A549 (cell line): Measurements from ENCODE around the gene TECPR2. TPM values are rescaled to one million over a fixed set of nuclear protein-coding genes. Genes with fewer than 3 reads are reported as not detected.

ENCODE experiments used
- ATAC-seq, 2 experiments: fragments of 200-7000 bp in 1 of 2; fragments of >200 bp in 1 of 2; cut with Nextera tagmentation in 1 of 2; cut with Tn5 transposase in 1 of 2; 3 replicates each; pipeline versions ENCODE4 v1.8.0 to v1.9.1; 2018 to 2020; ENCODE audit warnings: mild to moderate bottlenecking in 1 of 2, moderate library complexity in 1 of 2
- CTCF ChIA-PET: fragments of 300-600 bp; sonication (Branson Sonifier 250); formaldehyde crosslinking; extraction: SDS; loops from one replicate; lab custom pipeline; 2021; ENCODE audit warnings: antibody characterized with exemption, inconsistent platforms; lab: Yijun Ruan, JAX
- POLR2A ChIA-PET: fragments of 350-600 bp; formaldehyde crosslinking; extraction: SDS; loops from one replicate; lab custom pipeline; 2021; ENCODE audit warnings: antibody characterized with exemption, inconsistent platforms; lab: Yijun Ruan, JAX
- DNase-seq, 2 experiments: peaks; one replicate each; pipeline versions ENCODE4 v3.0.0 to v3.0.0-alpha.2; 2011 to 2016; ENCODE audit warnings: low read depth in 1 of 2, low spot score in 1 of 2
- FAIRE-seq: peaks from 2 replicates; lab custom pipeline; 2011; peaks lifted over from hg19 to GRCh38; lab: Jason Lieb, UNC
- H3K27ac ChIP-seq, 2 experiments: fragments of >200 bp; sonication (Bioruptor Twin); formaldehyde crosslinking; 3 replicates each; pipeline ENCODE4 v1.5.1; 2016 to 2017
- H3K4me1 ChIP-seq: fragments of >200 bp; sonication (Bioruptor Twin); formaldehyde crosslinking; 3 replicates; pipeline ENCODE4 v1.6.1; 2016
- H3K4me2 ChIP-seq: fragments of >200 bp; sonication (Bioruptor Twin); formaldehyde crosslinking; 3 replicates; pipeline ENCODE4 v1.6.1; 2016
- H3K4me3 ChIP-seq: fragments of >200 bp; sonication (Bioruptor Twin); formaldehyde crosslinking; 3 replicates; pipeline ENCODE4 v1.5.1; 2016
- H3K9me3 ChIP-seq: fragments of >200 bp; sonication (Bioruptor Twin); formaldehyde crosslinking; 3 replicates; pipeline ENCODE4 v1.6.1; 2016
- BHLHE40 ChIP-seq: IDR thresholded peaks from 2 replicates; pipeline ENCODE4 v1.6.1; 2012; ENCODE audit warnings: low read depth, low read length, inconsistent platforms
- CEBPB ChIP-seq, 2 experiments: fragments of >200 bp in 1 of 2; sonication (Bioruptor Twin) in 1 of 2; formaldehyde crosslinking in 1 of 2; IDR thresholded peaks; 2 replicates each; pipeline ENCODE4 v1.6.1; 2012 to 2016
- CHD2 ChIP-seq: fragments of 150-350 bp; IDR thresholded peaks from 2 replicates; pipeline ENCODE4 v1.6.1; 2014; ENCODE audit warnings: low read length; ENCODE audit not compliant: partially characterized antibody
- CHD4 ChIP-seq: fragments of 200-600 bp; sonication (generic); IDR thresholded peaks from 2 replicates; pipeline ENCODE4 v1.6.1; 2016; ENCODE audit warnings: antibody characterized with exemption, mild to moderate bottlenecking, borderline replicate concordance
- EHF ChIP-seq: fragments of 250-450 bp; sonication (Bioruptor Pico); IDR thresholded peaks from 2 replicates; pipeline ENCODE4 v1.5.0; 2020; ENCODE audit warnings: mild to moderate bottlenecking
- FOSB ChIP-seq: fragments of 250-450 bp; sonication (Bioruptor Pico); IDR thresholded peaks from 2 replicates; pipeline ENCODE4 v1.5.0; 2020; ENCODE audit warnings: mild to moderate bottlenecking, moderate library complexity
- HOXB13 ChIP-seq: fragments of 250-450 bp; sonication (Bioruptor Pico); IDR thresholded peaks from 2 replicates; pipeline ENCODE4 v1.5.0; 2020; ENCODE audit warnings: low read depth, mild to moderate bottlenecking, moderate library complexity
- JUN ChIP-seq, 2 experiments: fragments of >200 bp; sonication (Bioruptor Twin); formaldehyde crosslinking; IDR thresholded peaks; 2 replicates in 1 of 2; 3 replicates in 1 of 2; pipeline ENCODE4 v1.6.1; 2016 to 2017
- MAFK ChIP-seq: fragments of 450-650 bp; IDR thresholded peaks from 2 replicates; pipeline ENCODE4 v1.6.1; 2014; ENCODE audit not compliant: partially characterized antibody
- NFE2L2 ChIP-seq: fragments of 150-350 bp; conservative IDR thresholded peaks from 2 replicates; pipeline ENCODE4 v1.6.1; 2014; ENCODE audit warnings: low read length
- NR3C1 ChIP-seq: fragments of >200 bp; sonication (Bioruptor Twin); formaldehyde crosslinking; IDR thresholded peaks from 3 replicates; pipeline ENCODE4 v1.6.1; 2017
- POLR2A ChIP-seq: IDR thresholded peaks from 2 replicates; pipeline ENCODE4 v1.6.1; 2012; ENCODE audit warnings: mild to moderate bottlenecking, low read length
- RNF2 ChIP-seq: fragments of 200-600 bp; sonication (generic); IDR thresholded peaks from 2 replicates; pipeline ENCODE4 v1.6.1; 2016; ENCODE audit warnings: low read depth, mild to moderate bottlenecking, antibody characterized with exemption, moderate library complexity, borderline replicate concordance
- SREBF2 ChIP-seq: fragments of 450-650 bp; IDR thresholded peaks from 2 replicates; pipeline ENCODE4 v1.6.1; 2014; ENCODE audit warnings: mild to moderate bottlenecking, moderate library complexity
- TP53 ChIP-seq: fragments of 250-450 bp; sonication (Bioruptor Pico); IDR thresholded peaks from 2 replicates; pipeline ENCODE4 v1.5.0; 2021; ENCODE audit warnings: mild to moderate bottlenecking, moderate library complexity
- WGBS: methylation state at CpG from one replicate; pipeline ENCODE4 v1.1.6; 2017; ENCODE audit errors: missing lambda C conversion rate; 5-methylcytosine and 5-hydroxymethylcytosine counted together
- polyA plus RNA-seq, 4 experiments: library from polyadenylated mRNA; depleted of rRNA in 3 of 4; stranded (reverse); fragments of >200 nt; fragmentation: RNase III in 1 of 4; extraction: RNeasy Plus Mini Kit Qiagen cat#74134 plus additional on column Dnase treatment in 1 of 4; gene quantifications; 2 replicates in 3 of 4; 3 replicates in 1 of 4; pipeline ENCODE4 v1.2.3, GENCODE V29; 2011 to 2017
- TF ChIP-seq, protein P1 (sequence below): fragments of 250-450 bp; sonication (Bioruptor Pico); IDR thresholded peaks from 2 replicates; pipeline ENCODE4 v1.5.0; 2021; ENCODE audit warnings: mild to moderate bottlenecking, moderate library complexity, borderline replicate concordance
- TF ChIP-seq, protein P2 (sequence below): fragments of >200 bp; sonication (Bioruptor Twin); formaldehyde crosslinking; IDR thresholded peaks from 2 replicates; pipeline ENCODE4 v1.6.1; 2016
- TF ChIP-seq, protein P3 (sequence below): fragments of >200 bp; sonication (Bioruptor Twin); formaldehyde crosslinking; IDR thresholded peaks from 3 replicates; pipeline ENCODE4 v1.5.1; 2016
- TF ChIP-seq, protein P4 (sequence below): fragments of 450-650 bp; IDR thresholded peaks from 2 replicates; pipeline ENCODE4 v1.6.1; 2014; ENCODE audit warnings: antibody characterized with exemption
- TF ChIP-seq, protein P5 (sequence below): IDR thresholded peaks from 2 replicates; pipeline ENCODE4 v1.6.1; 2012
- TF ChIP-seq, protein P6 (sequence below): fragments of >200 bp; sonication (Bioruptor Twin); formaldehyde crosslinking; IDR thresholded peaks from 3 replicates; pipeline ENCODE4 v1.6.1; 2016
- TF ChIP-seq, protein P7 (sequence below): IDR thresholded peaks from 2 replicates; pipeline ENCODE4 v1.6.1; 2012

TECPR2 gene
- polyA plus RNA-seq, 2 of the 4 experiments (the other 2 are of a cell fraction) = 5.9 to 7.6 TPM

DNA sequence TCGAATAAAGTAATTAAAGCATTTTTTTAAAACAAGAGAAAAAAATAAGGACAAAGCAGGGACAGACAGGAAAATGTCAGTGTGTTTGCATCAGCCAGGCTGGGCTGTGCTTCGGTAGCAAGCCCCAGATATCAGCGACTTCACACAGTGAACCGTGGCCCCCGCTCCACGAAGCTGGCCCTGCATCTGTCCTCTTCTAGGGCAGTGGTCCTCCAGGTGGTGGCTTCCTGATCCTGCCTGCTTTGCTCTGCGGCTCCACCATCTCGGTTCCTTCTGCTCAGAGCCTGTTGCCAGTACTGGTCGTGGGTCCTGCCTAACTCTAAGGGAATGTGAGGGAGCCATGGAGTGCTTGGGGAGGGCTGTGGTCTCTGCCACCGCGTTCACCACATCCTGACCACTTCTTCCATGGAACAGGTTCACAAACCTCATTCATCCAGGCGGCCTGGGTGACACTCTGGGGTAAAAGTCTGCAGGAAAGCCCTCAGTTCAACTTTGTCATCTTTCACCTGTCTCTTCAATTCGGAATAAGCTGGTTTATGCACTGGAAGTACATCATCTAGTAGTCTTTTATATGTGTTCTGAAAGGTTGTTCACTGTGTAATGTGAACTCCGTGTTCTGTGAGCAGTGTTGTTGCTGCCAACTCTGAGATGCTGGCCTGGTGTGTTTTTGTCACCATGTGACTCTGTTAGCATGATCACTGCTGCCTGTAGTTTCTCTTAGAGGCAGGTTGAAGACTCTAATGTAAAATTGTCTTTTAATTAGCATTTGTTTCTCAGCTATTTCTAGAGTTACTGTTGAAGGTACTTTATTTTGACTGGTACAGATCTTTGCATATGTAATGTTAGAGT is 99.0 kb downstream of the TECPR2 start:
- WGBS = 81% methylated on average over 14 of the region's 14 CpGs
- Histone ChIP-seq H3K27ac (no peak overlapping the region), H3K4me2 (no peak overlapping the region), H3K4me1 (no peaks in the 10 kb centered on the region), H3K9me3 (no peaks in the 10 kb centered on the region)
- POLR2A ChIA-PET = no interaction called here
- CTCF ChIA-PET = interaction anchor here (0.6 to 13.2 kb wide), 5 partner anchors 8 to 54 kb away, joined by 3 to 108 read pairs (median 3); no protein-coding TSS in a partner anchor
- no peak for FAIRE-seq
- no peak for DNase-seq
- no peak for TF ChIP-seq CHD2
- TF ChIP-seq, protein P1, sequence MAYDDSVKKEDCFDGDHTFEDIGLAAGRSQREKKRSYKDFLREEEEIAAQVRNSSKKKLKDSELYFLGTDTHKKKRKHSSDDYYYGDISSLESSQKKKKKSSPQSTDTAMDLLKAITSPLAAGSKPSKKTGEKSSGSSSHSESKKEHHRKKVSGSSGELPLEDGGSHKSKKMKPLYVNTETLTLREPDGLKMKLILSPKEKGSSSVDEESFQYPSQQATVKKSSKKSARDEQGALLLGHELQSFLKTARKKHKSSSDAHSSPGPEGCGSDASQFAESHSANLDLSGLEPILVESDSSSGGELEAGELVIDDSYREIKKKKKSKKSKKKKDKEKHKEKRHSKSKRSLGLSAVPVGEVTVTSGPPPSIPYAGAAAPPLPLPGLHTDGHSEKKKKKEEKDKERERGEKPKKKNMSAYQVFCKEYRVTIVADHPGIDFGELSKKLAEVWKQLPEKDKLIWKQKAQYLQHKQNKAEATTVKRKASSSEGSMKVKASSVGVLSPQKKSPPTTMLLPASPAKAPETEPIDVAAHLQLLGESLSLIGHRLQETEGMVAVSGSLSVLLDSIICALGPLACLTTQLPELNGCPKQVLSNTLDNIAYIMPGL = no peak
- TF ChIP-seq, all 56 proteins: peak for 0
- no peak overlapping the region for H3K4me3 ChIP-seq
- no peak for ATAC-seq

DNA sequence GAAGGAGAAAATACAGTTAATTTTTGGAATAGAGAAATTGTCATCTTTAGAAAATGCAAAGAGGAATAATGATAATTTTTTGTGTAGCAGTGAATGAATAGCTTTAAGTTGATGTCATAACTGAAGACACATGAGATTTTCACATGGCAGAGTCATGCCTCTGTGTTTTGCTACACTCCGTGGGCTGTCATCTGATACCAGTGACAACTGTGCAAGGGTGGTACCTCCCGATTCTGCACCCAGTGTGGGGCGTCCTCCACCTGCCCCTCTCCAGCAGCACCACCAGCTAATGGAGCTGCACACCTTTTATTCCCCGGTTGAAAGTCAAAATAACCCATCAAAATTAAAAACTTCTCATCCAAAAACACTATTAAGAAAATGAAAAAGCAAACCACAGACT is 99.7 kb downstream of the TECPR2 start:
- H3K4me3 ChIP-seq = no peak overlapping the region
- 77% methylated on average over 4 of the region's 4 CpGs for WGBS
- POLR2A ChIA-PET = no interaction called here
- H3K4me1 ChIP-seq = no peaks in the 10 kb centered on the region
- H3K27ac ChIP-seq = no peak overlapping the region
- TF ChIP-seq POLR2A (no peak), MAFK (no peak), SREBF2 (no peak), EHF (CRISPR knock-in tag) (no peak), RNF2 (no peak), HOXB13 (CRISPR knock-in tag) (no peak), TP53 (no peak), FOSB (no peak), NR3C1 (no peak), NFE2L2 (no peak), CHD4 (no peak), JUN (IDR thresholded peaks at IDR 0.05) (no peak), CEBPB (IDR thresholded peaks at IDR 0.05) (no peak), BHLHE40 (no peak)
- TF ChIP-seq, protein P2, sequence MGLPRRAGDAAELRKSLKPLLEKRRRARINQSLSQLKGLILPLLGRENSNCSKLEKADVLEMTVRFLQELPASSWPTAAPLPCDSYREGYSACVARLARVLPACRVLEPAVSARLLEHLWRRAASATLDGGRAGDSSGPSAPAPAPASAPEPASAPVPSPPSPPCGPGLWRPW = no peak
- TF ChIP-seq, protein P3, sequence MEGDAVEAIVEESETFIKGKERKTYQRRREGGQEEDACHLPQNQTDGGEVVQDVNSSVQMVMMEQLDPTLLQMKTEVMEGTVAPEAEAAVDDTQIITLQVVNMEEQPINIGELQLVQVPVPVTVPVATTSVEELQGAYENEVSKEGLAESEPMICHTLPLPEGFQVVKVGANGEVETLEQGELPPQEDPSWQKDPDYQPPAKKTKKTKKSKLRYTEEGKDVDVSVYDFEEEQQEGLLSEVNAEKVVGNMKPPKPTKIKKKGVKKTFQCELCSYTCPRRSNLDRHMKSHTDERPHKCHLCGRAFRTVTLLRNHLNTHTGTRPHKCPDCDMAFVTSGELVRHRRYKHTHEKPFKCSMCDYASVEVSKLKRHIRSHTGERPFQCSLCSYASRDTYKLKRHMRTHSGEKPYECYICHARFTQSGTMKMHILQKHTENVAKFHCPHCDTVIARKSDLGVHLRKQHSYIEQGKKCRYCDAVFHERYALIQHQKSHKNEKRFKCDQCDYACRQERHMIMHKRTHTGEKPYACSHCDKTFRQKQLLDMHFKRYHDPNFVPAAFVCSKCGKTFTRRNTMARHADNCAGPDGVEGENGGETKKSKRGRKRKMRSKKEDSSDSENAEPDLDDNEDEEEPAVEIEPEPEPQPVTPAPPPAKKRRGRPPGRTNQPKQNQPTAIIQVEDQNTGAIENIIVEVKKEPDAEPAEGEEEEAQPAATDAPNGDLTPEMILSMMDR = no peak
- TF ChIP-seq, protein P4, sequence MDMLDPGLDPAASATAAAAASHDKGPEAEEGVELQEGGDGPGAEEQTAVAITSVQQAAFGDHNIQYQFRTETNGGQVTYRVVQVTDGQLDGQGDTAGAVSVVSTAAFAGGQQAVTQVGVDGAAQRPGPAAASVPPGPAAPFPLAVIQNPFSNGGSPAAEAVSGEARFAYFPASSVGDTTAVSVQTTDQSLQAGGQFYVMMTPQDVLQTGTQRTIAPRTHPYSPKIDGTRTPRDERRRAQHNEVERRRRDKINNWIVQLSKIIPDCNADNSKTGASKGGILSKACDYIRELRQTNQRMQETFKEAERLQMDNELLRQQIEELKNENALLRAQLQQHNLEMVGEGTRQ = no peak
- TF ChIP-seq, protein P5, sequence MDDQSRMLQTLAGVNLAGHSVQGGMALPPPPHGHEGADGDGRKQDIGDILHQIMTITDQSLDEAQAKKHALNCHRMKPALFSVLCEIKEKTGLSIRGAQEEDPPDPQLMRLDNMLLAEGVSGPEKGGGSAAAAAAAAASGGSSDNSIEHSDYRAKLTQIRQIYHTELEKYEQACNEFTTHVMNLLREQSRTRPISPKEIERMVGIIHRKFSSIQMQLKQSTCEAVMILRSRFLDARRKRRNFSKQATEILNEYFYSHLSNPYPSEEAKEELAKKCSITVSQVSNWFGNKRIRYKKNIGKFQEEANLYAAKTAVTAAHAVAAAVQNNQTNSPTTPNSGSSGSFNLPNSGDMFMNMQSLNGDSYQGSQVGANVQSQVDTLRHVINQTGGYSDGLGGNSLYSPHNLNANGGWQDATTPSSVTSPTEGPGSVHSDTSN = no peak
- TF ChIP-seq, protein P6, sequence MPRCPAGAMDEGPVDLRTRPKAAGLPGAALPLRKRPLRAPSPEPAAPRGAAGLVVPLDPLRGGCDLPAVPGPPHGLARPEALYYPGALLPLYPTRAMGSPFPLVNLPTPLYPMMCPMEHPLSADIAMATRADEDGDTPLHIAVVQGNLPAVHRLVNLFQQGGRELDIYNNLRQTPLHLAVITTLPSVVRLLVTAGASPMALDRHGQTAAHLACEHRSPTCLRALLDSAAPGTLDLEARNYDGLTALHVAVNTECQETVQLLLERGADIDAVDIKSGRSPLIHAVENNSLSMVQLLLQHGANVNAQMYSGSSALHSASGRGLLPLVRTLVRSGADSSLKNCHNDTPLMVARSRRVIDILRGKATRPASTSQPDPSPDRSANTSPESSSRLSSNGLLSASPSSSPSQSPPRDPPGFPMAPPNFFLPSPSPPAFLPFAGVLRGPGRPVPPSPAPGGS = no peak
- TF ChIP-seq, protein P7, sequence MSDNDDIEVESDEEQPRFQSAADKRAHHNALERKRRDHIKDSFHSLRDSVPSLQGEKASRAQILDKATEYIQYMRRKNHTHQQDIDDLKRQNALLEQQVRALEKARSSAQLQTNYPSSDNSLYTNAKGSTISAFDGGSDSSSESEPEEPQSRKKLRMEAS = no peak
- DNase-seq (no peak), ATAC-seq (no peak), FAIRE-seq (no peak)
- no peak overlapping the region for H3K4me2 ChIP-seq
- H3K9me3 ChIP-seq = no peaks in the 10 kb centered on the region
- CTCF ChIA-PET = interaction anchor here (0.6 to 2.0 kb wide), 4 partner anchors 9 to 54 kb away, joined by 3 to 10 read pairs (median 3); no protein-coding TSS in a partner anchor
